Measurements from ENCODE around the gene ZNF135.

ZNF135 gene

DNA sequence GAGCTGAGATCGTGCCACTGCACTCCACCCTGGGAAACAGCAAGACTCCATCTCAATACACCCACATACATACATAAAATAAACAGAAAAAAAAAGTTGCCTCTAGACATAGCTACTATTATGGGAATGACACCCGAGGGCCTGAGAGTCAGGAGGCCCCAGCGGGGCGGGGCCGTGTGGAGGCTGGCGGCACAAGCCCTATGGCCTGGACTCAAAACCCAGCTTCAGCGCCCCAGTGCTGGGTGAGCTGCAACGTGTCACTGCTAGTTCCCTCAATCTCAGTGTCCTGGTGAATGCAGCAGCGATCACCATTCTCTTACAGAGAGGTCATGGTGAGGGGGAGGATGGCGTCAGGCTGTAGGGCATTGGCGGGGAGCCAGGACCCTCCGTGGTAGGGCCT, 34.4 kb upstream of the ZNF135 start:
- TF ChIP-seq, protein P1, sequence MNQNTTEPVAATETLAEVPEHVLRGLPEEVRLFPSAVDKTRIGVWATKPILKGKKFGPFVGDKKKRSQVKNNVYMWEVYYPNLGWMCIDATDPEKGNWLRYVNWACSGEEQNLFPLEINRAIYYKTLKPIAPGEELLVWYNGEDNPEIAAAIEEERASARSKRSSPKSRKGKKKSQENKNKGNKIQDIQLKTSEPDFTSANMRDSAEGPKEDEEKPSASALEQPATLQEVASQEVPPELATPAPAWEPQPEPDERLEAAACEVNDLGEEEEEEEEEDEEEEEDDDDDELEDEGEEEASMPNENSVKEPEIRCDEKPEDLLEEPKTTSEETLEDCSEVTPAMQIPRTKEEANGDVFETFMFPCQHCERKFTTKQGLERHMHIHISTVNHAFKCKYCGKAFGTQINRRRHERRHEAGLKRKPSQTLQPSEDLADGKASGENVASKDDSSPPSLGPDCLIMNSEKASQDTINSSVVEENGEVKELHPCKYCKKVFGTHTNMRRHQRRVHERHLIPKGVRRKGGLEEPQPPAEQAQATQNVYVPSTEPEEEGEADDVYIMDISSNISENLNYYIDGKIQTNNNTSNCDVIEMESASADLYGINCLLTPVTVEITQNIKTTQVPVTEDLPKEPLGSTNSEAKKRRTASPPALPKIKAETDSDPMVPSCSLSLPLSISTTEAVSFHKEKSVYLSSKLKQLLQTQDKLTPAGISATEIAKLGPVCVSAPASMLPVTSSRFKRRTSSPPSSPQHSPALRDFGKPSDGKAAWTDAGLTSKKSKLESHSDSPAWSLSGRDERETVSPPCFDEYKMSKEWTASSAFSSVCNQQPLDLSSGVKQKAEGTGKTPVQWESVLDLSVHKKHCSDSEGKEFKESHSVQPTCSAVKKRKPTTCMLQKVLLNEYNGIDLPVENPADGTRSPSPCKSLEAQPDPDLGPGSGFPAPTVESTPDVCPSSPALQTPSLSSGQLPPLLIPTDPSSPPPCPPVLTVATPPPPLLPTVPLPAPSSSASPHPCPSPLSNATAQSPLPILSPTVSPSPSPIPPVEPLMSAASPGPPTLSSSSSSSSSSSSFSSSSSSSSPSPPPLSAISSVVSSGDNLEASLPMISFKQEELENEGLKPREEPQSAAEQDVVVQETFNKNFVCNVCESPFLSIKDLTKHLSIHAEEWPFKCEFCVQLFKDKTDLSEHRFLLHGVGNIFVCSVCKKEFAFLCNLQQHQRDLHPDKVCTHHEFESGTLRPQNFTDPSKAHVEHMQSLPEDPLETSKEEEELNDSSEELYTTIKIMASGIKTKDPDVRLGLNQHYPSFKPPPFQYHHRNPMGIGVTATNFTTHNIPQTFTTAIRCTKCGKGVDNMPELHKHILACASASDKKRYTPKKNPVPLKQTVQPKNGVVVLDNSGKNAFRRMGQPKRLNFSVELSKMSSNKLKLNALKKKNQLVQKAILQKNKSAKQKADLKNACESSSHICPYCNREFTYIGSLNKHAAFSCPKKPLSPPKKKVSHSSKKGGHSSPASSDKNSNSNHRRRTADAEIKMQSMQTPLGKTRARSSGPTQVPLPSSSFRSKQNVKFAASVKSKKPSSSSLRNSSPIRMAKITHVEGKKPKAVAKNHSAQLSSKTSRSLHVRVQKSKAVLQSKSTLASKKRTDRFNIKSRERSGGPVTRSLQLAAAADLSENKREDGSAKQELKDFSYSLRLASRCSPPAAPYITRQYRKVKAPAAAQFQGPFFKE (tag by site-specific recombination; IDR thresholded peaks at IDR 0.05; ENCODE audit: borderline replicate concordance) = no peak
- TF ChIP-seq ZFHX2 (tag by site-specific recombination; conservative IDR thresholded peaks at IDR 0.05) = no peak
- TF ChIP-seq GLI4 (tag by site-specific recombination; IDR thresholded peaks at IDR 0.05) = no peak
- no peak for TF ChIP-seq ZNF19 (tag by site-specific recombination; IDR thresholded peaks at IDR 0.05; ENCODE audit: low read depth)
- no peak for TF ChIP-seq YY1 (tag by site-specific recombination; IDR thresholded peaks at IDR 0.05)
- TF ChIP-seq GLIS1 (tag by site-specific recombination; IDR thresholded peaks at IDR 0.05) = no peak
- TF ChIP-seq ZNF133 (tag by site-specific recombination; IDR thresholded peaks at IDR 0.05) = no peak
- TF ChIP-seq, protein P2, sequence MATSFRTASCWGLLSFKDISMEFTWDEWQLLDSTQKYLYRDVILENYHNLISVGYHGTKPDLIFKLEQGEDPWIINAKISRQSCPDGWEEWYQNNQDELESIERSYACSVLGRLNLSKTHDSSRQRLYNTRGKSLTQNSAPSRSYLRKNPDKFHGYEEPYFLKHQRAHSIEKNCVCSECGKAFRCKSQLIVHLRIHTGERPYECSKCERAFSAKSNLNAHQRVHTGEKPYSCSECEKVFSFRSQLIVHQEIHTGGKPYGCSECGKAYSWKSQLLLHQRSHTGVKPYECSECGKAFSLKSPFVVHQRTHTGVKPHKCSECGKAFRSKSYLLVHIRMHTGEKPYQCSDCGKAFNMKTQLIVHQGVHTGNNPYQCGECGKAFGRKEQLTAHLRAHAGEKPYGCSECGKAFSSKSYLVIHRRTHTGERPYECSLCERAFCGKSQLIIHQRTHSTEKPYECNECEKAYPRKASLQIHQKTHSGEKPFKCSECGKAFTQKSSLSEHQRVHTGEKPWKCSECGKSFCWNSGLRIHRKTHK (tag by site-specific recombination; IDR thresholded peaks at IDR 0.05) = no peak
- no peak for TF ChIP-seq ZNF292 (tag by site-specific recombination; IDR thresholded peaks at IDR 0.05; ENCODE audit: borderline replicate concordance, low read depth)
- TF ChIP-seq ZNF521 (tag by site-specific recombination; IDR thresholded peaks at IDR 0.05) = no peak
- TF ChIP-seq, protein P3, sequence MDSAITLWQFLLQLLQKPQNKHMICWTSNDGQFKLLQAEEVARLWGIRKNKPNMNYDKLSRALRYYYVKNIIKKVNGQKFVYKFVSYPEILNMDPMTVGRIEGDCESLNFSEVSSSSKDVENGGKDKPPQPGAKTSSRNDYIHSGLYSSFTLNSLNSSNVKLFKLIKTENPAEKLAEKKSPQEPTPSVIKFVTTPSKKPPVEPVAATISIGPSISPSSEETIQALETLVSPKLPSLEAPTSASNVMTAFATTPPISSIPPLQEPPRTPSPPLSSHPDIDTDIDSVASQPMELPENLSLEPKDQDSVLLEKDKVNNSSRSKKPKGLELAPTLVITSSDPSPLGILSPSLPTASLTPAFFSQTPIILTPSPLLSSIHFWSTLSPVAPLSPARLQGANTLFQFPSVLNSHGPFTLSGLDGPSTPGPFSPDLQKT (IDR thresholded peaks at IDR 0.05; ENCODE audit: borderline replicate concordance, low read depth, low read length) = no peak
- no peak for TF ChIP-seq ZFP41 (tag by site-specific recombination; IDR thresholded peaks at IDR 0.05; ENCODE audit: borderline replicate concordance)
- no peak for TF ChIP-seq ZNF600 (tag by site-specific recombination; IDR thresholded peaks at IDR 0.05)
- TF ChIP-seq, protein P4, sequence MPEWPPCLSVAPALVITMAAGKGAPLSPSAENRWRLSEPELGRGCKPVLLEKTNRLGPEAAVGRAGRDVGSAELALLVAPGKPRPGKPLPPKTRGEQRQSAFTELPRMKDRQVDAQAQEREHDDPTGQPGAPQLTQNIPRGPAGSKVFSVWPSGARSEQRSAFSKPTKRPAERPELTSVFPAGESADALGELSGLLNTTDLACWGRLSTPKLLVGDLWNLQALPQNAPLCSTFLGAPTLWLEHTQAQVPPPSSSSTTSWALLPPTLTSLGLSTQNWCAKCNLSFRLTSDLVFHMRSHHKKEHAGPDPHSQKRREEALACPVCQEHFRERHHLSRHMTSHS (tag by site-specific recombination; IDR thresholded peaks at IDR 0.05) = no peak
- CTCF ChIA-PET = interaction anchor here (0.7 kb wide), 1 partner anchor 848 kb away, joined by 4 read pairs; no protein-coding TSS in a partner anchor
- no peak overlapping the region for H3K4me3 ChIP-seq (ENCODE audit: low read depth, low read length)
- no peaks in the 10 kb centered on the region; the same call in 1 of the 2 replicates for H3K9me3 ChIP-seq (ENCODE audit: control insufficient read depth, insufficient read depth, low read depth, low read length)
- POLR2A ChIA-PET = no interaction called here
- no peak overlapping the region for H3K27ac ChIP-seq (ENCODE audit: extremely low read depth, low read depth, low read length)
- H3K4me1 ChIP-seq (ENCODE audit: control insufficient read depth, insufficient read depth, low read length) = no peaks in the 10 kb centered on the region
- H3K36me3 ChIP-seq (ENCODE audit: control insufficient read depth in 2 of 2, insufficient read depth in 1 of 2, low read length in 2 of 2) = no peaks in the 10 kb centered on the region

DNA sequence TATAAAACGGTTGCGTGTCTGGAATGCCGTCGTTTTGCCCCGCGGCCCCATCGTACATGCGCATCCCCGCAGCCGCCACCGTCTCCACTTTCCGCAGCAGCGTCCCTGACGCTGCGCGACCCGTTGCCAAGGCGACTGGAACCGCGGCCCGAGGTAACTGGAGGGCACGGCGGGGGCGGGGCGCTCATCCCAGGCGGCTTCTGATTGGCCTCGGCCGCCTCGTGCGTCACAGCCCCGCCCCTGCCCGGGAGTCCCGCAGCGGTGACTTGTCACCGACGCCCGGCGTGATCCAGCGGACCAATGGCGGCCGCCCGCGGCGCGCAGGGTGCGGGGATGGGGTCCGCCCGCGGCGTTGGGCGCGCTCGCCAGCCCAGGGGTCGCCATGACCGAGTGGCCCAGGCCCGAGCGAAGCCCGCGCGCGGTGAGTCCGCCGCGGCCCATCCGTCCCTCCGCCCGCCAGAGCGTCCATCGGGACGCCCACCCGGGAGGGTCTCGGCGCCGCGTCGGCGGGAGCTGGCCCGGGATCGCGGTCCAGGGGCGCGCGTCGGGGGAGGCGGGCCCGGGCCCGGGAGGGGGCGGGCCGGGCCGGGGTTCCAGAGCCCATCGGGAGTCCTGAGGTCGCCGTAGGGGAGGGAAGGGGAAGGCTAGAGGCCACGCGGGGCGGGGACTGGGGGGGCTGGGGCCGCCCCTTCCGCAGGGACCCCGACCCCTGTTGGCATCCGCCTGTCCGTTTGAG, 25.2 kb upstream of the ZNF135 start, which contains the start of gene ZSCAN1:
Gene ZSCAN1, plus strand, starts transcription at position 285 of the 736 bp plus-strand sequence. CDS start 3,812 bp downstream, outside the sequence.
- ChIA-PET POLR2A (no interaction called here), CTCF (no interaction called here)
- Histone ChIP-seq H3K27ac (ENCODE audit: extremely low read depth, low read depth, low read length) (no peak within 1 kb of the TSS), H3K4me1 (ENCODE audit: control insufficient read depth, insufficient read depth, low read length) (no peaks in the 10 kb centered on the region), H3K4me3 (ENCODE audit: low read depth, low read length) (no peak within 1 kb of the TSS), H3K36me3 (ENCODE audit: control insufficient read depth in 2 of 2, insufficient read depth in 1 of 2, low read length in 2 of 2) (no peaks in the 10 kb centered on the region), H3K9me3 (ENCODE audit: control insufficient read depth, insufficient read depth, low read depth, low read length) (no peaks in the 10 kb centered on the region)
- TF ChIP-seq ZNF114 (tag by site-specific recombination; IDR thresholded peaks at IDR 0.05) (no peak), ZNF621 (tag by site-specific recombination; IDR thresholded peaks at IDR 0.05) (no peak), GLI4 (tag by site-specific recombination; IDR thresholded peaks at IDR 0.05) (no peak), ZSCAN23 (tag by site-specific recombination; IDR thresholded peaks at IDR 0.05) (no peak), ZNF341 (tag by site-specific recombination; IDR thresholded peaks at IDR 0.05; ENCODE audit: low read depth) (no peak)

All from HEK293 (cell line).